NCI-H2196 (cell line): ENCODE results near the gene VCP.

Source experiments
- DNase-seq: peaks from one replicate; lab custom pipeline; 2025; ENCODE audit not compliant: unreplicated experiment; lab: John Stamatoyannopoulos, UW

VCP gene

GRCh38 chr9:35072461-35073278 lies at the start of gene VCP:
Gene VCP (minus strand): TSS chr9:35072625. CDS start chr9:35072353, 272 bp downstream.
- peak; percentile 98 for DNase-seq

- DNase-seq: peak; percentile 85
Observed at GRCh38 chr9:35116898-35117551, 44.6 kb upstream of the VCP start.

GRCh38 chr9:35116539-35116897 lies 44.1 kb upstream of the VCP start:
- DNase-seq: no peak

GRCh38 chr9:35115680-35116538 lies 43.5 kb upstream of the VCP start, which contains the start of gene ATOSB:
Gene ATOSB (minus strand): TSS chr9:35115862. CDS start chr9:35108274, 7,588 bp downstream.
- peak; percentile 95 for DNase-seq

- peak; percentile 28 for DNase-seq
Observed at GRCh38 chr9:35114840-35115628, 42.6 kb upstream of the VCP start.

- peak; percentile 90 for DNase-seq
Observed at GRCh38 chr9:35114113-35114839, 41.9 kb upstream of the VCP start.

- DNase-seq: no peak
Observed at GRCh38 chr9:35112257-35113020, 40.0 kb upstream of the VCP start.

- DNase-seq: peak; percentile 97
Observed at GRCh38 chr9:35111001-35111933, 38.8 kb upstream of the VCP start.

- DNase-seq: no peak
Observed at GRCh38 chr9:35110327-35110761, 37.9 kb upstream of the VCP start.

GRCh38 chr9:35108946-35109575 lies 36.6 kb upstream of the VCP start:
- no peak for DNase-seq

- no peak for DNase-seq
Observed at GRCh38 chr9:35108461-35108860, 36.0 kb upstream of the VCP start.

- no peak for DNase-seq
Observed at GRCh38 chr9:35107297-35108290, 35.2 kb upstream of the VCP start.

- no peak for DNase-seq
Observed at GRCh38 chr9:35106343-35106730, 33.9 kb upstream of the VCP start.

- no peak for DNase-seq
Observed at GRCh38 chr9:35105571-35106342, 33.3 kb upstream of the VCP start.

GRCh38 chr9:35105126-35105525 lies 32.7 kb upstream of the VCP start:
- no peak for DNase-seq

GRCh38 chr9:35104586-35104985 lies 32.2 kb upstream of the VCP start:
- DNase-seq: no peak
